Activated CD8-positive, alpha-beta memory T cell treated with anti-CD3 and anti-CD28 coated beads for 4 hours (primary cell): ENCODE results near the gene RPL15.

Experiments used
- DNase-seq, 2 donors: peaks; one replicate each; pipeline ENCODE4 v3.0.0-alpha.2; 2020; ENCODE audit warnings: low read depth in 2 of 2

Gene RPL15

DNA sequence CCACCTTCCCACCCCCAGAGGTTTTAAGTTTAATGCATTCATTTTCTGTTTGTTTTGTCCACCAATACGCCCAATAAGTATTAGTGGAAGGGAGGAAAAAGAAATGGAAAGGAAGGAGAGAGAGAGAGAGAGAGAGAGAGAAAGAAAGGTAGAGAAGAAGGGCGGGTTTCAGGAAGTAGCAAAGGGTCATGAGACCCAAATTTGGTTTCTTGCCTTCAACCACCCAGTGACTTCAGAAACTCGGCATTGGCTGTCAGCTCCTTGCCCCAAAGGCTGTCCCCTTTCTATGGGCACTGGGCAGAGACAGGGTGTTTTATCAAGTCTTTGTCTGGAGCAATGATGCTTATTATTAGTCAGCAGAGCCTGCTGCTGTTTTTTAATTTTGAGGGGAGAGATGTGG, 14.7 kb downstream of the RPL15 start:
- no peak for DNase-seq

DNA sequence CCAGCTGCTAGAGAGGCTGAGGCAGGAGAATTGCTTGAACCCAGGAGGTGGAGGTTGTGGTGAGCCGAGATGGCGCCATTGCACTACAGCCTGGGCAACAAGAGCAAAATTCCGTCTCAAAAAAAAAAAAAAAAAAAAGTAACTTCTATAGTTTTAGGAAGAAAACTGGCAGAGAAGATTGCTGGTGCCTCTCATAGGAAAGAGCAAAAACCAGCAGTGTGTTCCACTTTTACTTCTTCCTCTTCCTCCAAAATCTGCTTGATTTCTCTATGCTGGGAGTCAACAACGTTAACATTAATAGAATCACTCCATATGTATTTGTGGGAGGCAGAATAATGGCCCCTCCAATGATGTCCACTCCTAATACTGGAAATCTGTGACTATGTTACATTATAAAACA, 15.6 kb downstream of the RPL15 start:
- DNase-seq: no peak

DNA sequence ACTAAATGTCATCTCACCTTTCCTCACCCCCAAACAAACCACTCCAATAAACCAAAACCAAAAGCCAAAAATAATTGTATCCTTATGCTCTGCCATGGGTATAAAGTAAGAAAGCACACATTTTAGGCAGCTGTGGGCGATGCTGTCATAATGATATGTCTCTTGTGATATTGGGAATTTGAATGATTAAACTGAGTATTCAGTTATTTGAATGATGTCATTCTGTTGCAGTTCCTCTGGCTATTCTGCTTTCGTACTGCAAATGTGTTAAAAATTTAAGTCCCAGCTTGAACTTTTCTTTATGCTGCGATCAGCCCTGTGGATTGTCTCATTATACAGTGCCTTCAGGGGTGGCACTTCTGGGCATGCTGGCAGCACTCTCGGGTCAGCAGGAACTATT, 17.3 kb downstream of the RPL15 start:
- DNase-seq: no peak

DNA sequence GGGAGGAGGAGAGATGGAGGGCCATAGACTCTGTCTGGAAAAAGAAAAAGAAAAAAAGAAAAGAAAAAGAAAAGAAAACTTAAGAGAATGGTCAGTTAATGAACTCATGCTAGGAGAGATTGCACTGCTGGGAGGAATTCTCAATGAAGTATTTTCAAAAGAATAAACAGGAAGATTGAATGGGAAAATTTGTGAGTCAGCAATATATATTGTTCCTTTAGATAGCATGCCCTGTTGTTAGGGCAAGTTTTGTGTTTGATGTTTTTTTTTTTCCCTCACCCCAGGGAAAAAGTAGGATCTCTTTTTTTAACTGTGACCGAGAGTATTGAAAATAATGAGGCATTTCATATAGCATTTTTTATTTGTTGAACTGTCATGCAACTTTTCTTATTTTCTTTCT, 20.4 kb downstream of the RPL15 start:
- DNase-seq: no peak

DNA sequence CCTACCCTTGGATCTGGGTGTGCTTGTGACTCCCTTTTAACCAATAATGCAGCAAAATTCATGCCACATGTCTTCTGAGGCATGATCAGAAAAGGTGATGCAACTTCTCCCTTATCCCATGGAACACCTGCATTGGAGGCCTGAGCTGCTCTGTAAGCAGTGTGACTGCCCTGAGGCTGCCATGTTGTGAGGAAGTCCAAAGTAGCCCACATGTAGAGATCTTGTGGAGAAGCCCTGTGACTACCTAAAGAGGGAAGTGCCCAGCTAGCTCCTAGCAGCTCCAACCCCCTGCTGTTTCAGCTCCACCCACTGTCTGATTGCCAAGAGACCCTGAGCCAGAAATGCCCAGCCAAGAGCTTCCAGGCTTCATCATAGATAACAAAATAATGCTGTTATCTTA, 21.8 kb downstream of the RPL15 start:
- DNase-seq: no peak

DNA sequence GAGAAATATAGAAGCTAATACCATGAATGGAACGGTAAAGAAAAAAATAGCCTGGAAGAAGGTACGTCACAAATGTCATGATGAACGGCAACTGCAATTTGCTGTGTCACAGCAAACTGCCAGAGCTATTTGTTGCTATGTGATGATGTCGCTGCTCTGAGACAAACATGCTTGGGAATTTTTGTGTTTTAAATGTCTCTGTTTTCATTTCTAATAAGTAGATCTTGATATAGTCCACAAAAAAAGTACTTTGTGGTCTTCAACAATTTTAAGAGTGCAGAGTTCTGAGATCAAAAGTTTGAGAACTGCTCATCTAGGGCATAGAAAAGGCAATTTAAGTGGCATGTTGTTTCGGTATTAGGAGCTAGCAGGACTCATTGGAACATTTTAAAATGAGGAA, 23.8 kb downstream of the RPL15 start:
- no peak for DNase-seq

DNA sequence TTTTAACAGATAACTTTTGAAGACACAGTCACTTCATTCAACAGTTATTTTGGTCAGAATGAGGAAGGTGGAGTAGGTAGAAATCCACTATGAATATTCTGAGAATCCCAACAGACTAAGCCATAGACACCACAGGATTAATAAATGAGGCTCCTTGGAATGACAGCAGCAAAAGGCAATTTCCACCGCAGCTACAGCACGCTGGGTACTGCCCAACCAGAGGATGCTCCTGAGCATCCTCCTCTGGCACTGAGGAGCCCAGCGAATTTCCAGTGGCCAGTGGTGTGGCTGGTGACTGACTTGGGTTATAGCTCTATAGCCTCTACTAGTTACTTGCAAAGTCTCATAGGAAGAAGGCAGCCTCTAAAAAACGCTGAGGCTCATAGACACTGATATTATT, 24.5 kb downstream of the RPL15 start:
- DNase-seq: no peak

DNA sequence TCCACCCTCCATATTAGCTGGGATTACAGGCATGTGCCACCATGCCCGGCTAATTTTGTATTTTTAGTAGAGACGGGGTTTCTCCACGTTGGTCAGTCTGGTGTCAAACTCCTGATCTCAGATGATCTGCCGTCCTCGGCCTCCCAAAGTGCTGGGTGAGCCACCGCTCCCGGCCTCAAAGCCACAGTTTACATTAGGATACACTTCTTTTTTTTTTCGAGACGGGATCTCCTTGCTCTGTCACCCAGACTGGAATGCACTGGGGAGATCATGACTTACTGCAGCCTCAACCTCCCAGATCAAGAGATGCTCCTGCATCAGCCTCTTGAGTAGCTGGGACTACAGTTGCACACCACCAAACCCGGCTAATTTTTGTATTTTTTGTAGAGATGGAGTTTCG, 25.6 kb downstream of the RPL15 start:
- DNase-seq: no peak

DNA sequence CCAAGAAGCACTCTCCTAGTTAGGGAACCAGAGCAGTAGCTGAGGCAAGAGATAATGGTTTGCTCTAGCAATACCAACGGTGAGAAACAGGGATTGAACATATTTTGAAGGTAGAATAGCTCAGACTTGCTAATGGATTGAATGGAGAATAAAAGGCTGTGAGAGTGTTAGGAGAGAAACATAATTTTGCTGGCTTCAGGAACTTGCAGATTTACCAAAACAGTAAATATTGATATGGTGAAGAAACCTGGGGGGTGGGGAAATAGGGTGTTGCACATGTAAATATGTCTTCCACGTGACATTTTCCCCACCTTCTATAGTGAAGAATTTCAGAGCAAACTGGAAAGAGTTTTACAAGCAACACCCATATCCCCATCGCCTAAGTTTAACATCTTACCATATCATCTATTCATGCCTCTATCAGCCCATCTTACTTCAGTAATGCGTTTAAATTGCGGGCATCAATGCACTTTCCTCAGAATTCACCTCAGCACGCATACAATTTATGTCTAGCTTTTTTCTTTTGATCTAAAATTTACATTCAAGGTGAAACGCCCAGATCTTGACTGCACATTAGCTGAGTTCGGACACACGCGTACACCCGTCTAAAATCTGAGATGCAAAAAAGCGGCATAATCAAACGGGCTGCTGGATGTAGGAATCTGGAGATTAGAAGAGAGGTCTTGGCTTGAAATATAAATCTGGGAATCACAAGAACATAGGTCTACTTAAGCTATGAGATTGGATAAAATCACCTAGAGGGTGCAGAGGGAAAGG, 27.3 kb downstream of the RPL15 start:
- DNase-seq: no peak

DNA sequence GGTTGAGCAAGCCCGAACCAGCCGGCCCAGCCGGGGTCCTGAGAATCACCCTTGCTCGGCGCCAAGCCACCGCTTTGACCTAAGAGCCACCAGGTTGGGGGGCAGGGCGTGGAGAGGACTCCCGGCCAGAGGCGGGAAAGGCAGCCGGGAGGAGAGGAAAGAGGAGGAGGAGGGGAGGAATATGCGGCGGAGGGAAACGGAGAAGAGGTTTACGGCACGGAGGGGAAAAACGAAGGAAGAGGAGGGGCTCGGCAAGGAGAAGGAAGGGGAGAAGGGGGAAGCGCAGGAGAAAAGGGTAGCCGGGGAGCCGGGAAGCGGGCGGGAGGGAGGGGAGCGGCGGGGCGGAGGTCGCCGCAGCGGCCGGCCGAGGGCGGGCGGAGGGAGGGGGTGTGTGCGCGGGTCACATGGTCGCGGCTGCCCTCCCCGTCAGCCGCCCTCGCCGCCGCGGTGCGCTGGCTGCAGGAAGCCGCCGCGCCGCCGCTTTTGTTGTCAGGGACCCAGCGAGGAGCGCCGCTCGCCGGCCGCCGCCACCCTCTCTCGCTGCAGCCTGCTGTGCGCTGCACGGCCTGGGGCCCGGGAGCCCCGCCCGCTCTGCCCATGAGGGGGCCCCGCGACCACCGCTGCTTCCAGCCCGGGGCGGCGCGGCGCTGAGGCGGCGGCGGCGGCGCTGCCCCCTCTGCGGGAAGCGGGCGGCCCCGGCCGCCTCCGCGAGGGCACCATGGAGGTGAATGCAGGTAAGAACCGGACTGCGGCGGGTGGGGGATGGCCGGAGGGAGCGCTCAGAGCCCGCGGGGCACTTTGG, 28.1 kb downstream of the RPL15 start, which contains the start of gene NR1D2:
Gene NR1D2, plus strand, starts transcription at position 426 of the 802 bp plus-strand sequence. Its CDS starts 293 bp downstream, at position 719.
- DNase-seq: peak; percentile 48 to 59

DNA sequence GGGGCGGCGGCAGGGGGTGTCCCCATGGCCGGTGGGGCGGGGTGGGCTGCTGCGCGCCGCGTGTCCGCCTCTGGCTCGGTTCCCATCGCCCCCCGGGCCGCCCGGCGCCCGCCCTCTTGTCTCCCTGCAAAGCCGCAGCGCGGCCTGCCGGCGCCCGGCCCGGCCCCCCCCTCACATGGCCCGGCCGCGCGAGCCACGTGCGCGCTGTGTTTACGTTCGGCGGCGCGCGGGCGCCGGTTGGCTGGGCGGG, 28.7 kb downstream of the RPL15 start:
- DNase-seq: no peak

DNA sequence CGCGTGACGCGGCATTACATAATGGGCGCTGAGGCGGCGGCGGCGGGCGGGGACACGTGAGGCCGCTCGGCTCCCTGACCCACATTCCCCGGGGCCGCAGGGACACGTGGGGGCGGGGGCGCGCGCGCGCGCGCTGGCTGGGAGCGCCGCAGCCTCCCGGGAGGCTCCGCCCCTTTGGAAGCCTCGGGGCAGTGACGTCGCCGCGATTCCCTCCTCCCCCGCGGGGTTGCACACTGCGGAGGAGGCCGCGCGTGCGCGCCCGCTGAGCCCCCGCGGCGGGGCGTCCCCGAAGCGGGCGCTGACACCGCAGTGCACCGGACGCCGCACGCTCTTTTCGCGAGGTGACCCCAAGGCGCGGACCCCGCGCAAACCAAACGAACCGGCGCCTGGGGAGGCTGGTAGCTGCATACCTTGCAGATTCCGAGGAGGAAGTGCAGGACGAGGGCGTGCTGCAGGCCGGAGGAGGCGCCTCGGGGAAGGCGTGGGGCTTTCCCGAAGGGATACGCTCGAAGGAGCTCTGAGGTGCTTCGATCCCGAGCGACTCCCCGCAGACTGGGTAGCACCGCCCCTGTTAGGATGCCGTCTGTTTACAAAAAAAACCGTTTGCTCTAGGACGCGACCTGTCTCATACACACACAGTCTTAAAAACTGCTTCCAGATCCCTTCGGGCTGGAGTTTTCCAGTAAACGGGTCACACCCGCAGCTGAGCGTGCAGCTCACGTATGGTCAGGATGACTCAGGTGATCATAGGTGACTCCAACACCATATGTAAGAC, 29.2 kb downstream of the RPL15 start:
- peak; percentile 96 to 98 for DNase-seq

DNA sequence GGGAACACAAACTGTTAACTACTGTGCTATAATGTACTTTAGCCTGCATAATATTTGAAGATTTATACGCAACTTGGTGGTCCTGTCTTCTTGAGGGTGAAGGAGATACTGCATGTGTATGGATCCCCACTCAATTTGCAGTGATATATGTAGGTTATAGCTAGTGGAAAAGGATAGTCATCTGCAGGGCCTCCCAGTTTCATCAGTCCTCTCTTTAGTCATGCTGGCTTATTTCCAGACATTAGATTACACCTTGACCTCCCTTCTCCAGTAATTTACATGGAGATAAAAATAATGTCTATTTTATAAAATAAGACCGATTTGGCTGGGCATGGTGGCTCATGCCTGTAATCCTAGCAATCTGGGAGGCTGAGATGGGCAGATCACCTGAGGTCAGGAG, 31.8 kb downstream of the RPL15 start:
- DNase-seq: no peak

DNA sequence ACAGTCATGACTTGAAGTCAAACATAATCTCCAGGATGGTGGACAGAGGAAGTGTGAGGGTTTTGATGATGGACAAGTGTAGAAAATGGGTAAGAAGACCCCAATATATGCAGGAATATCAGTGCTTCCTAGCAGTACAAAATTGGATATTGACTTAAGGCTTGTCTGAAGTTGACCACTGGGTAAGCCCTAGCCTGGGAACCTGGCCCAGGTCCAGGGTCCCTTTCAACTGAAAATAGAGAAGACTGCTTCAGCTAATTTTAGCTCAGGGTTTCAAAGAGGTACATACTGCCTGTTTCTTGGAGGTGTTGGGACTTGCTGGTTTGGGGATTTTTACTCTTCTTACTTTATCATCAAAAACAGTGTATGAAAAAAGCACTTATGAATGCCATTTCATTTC, 32.9 kb downstream of the RPL15 start:
- DNase-seq: no peak

DNA sequence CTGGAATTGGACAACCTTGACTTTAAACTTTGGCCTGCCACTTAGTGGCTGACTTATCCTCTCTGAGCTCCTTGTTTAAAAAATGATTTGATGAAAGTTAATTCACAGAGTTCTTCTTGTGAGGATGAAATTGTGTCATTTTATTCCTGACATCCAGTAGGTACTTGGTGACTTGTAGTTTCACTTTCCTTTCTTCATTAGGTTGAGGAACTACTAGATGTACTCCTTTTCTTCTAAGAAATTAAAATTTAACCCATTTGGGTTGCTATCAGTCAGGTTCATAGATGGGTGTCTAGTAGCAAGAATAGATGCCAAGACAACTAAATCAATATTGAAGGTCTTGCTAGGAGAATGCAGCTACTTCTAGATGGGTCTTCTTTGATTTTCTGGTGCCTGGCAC, 33.4 kb downstream of the RPL15 start:
- DNase-seq: no peak

DNA sequence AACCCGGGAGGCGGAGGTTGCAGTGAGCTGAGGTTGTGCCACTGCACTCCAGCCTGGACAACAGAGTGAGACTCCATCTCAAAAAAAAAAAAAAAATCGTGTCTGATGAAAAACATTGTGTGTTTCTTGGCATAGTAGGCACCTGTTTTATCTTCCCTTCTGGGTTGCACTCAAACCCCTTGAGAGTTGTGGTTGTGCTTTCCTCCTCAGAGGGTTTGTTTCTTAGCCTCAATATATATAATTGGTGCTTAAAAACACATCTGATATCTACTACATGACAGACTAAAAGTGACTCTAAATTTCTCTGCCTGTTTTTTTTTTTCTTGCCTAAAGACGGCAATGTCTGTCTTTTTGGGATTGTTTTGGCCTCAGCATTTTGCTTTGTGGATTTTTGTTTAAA, 35.7 kb downstream of the RPL15 start:
- no peak for DNase-seq

DNA sequence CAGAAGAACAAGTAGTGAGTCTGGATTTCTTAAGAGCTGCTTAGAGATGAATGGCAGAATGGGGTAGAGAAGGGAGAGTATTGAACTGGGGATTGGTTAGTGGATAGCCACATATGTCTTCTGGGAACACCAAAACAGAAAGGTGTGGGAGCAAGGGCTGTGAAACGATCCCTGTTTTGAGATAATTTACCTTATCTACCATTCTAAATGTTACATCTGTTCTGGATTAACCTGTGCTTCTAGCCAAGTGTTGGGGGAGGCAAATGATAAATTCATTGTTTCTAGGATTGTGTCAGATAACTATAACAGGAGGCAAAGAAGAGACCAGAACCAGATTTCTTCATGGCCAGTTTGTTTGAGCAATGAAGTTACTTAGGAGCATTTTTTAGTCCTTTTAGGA, 36.6 kb downstream of the RPL15 start:
- no peak for DNase-seq

DNA sequence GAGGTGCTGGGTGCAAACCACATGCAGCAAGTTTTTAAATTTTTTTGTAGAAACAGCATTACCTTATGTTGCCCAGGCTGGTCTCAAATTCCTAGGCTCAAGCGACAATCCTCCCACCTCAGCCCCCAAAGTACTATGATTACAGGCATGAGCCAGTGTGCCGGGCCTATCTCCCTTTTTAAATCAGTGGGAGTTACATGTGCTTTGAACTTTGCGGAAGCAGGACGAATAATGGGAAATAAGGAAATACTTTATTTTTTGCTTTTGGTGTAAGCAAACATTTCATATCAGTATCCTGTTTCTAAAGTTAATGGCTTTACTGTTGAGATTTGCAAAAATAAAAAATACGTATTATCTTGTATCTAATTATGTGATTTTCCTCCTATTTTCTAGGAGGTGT, 37.2 kb downstream of the RPL15 start:
- DNase-seq: no peak

DNA sequence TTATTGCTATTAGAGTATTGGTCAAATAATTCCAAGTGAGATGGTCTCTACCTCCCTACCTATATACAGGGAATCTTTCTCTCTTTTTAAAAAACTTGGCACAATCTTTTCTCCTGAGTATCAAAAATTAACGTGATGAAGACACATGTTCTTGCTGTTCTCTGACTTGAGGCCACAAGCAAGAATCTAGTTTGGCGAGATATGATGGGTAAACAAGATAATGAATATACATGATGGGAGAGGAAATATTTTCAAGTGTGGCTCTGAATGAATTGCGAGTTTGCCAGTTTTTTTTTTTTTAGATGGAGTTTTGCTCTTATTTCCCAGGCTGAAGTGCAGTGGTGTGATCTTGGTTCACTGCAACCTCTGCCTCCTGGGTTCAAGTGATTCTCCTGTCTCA, 39.8 kb downstream of the RPL15 start:
- no peak for DNase-seq

DNA sequence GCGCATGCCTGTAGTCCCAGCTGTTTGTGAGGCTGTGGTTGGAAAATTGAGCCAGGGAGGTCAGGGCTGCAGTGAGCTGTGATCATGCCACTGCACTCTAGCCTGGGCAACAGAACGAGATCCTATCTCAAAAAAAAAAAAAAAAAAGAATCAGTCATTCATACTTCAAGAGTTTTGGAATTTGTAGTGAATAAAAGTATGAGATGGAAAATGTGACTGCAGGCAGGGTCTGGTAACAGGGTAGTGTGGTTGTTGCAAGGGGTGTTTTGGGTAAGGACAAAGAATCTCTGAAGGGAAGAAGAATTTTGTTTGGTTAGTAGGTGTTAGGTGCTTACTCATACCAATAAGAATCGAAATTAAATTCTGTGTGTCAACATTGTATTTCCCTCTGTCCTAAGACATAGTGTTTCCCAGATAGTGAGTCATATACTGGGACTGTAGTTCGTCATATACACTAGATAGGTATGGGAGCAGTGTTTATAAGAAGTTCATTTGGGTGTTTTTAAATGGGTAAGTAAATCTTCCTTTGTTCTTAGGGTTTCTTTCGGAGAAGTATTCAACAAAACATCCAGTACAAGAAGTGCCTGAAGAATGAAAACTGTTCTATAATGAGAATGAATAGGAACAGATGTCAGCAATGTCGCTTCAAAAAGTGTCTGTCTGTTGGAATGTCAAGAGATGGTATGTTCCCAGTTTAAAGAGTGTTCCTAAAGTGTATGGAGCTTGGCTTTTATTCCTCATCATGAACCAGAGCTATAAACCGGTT, 42.4 kb downstream of the RPL15 start:
- no peak for DNase-seq

DNA sequence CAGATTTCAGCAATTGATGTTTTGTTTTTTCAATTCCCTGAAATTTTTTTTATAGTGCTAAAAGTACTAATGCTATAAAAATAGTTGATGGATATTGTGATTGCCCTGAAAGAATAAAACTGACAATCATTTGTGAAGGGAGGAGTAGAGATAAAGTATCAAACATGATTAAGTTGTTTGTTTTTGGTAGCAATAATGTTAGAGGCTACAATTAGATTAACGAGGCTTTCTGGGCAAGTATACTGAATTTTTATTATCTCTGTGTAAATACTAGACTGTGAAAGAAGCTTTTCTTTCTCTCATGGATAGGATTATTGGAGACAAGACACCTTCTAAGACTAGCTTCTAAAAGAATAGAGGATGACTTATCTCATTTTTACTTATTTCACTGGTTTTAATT, 43.7 kb downstream of the RPL15 start:
- no peak for DNase-seq

DNA sequence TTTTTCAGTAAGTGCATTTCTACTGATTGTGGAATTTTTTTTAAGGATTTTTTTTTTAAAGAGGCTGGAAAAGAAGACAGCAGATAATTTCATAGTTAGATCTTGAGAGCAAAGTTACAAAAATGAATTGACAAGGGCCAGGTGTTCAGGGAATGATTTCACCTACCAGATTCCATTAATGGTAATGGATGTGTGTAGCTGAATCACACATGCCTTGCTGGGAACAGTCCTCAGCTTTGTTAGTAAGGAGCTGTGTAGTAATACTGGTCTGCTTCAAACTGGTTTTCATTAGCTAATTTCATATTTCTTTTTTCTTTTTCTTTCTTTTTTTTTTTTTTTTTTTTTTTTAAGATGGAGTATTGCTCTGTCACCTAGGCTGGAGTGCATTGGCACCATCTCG, 44.1 kb downstream of the RPL15 start:
- no peak for DNase-seq
